ENCODE data around the gene MDFIC.

Gene MDFIC

GRCh38 chr7:114925434-114925833 lies 3.5 kb downstream of the MDFIC start:
- no peak for DNase-seq (ENCODE audit: low read depth in 1 of 2, low spot score in 1 of 2)

GRCh38 chr7:114928060-114928459 lies 6.2 kb downstream of the MDFIC start:
- DNase-seq (ENCODE audit: low read depth in 1 of 2, low spot score in 1 of 2) = no peak

DNA sequence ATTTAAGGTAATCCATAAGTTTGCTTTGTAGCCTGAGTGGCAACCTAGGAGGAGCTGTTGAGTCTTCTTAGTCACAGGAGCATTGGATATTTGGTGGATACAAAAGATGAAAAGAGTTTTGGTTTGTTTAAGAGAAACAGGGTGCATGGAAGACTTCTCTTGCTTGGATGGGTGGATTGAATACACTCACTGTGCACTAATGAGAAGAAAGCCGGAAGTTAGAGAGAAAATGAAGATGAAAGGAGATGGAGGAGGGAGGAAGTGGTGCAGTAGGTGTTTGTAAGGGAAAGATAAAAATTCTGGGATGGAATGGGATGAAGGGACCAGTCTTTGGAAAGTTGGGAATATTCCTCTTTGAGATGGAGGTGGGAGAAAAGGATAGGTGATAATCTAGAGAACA lies 7.7 kb downstream of the MDFIC start:
- DNase-seq (ENCODE audit: low read depth in 1 of 2, low spot score in 1 of 2) = no peak

DNA sequence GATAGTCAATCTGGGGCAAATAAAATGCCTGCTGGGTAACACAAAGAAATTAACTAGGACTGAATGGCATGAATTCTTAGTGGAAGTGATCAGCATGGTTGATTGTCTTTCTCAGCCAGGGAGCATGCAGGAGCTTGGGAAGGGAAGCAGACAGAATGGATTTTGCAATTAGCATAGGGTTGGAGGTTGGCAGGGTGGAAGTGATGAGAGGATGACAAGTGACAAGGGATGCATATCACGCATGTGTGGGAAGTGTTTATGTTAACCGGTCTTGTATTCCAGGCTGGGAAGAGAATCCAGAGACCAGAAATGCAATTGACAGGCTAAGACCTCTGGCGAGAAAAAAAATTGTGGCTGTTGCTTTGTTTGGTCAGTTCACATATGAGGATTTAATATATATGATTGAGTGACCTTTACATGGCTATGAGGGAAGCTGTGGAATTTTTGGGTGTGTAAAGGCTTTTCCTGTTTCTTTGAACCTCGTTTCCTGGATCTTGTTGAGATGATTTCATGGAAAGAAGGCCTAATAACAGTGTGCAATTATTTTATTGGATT lies 8.3 kb downstream of the MDFIC start:
- DNase-seq (ENCODE audit: low read depth in 1 of 2, low spot score in 1 of 2) = no peak

DNA sequence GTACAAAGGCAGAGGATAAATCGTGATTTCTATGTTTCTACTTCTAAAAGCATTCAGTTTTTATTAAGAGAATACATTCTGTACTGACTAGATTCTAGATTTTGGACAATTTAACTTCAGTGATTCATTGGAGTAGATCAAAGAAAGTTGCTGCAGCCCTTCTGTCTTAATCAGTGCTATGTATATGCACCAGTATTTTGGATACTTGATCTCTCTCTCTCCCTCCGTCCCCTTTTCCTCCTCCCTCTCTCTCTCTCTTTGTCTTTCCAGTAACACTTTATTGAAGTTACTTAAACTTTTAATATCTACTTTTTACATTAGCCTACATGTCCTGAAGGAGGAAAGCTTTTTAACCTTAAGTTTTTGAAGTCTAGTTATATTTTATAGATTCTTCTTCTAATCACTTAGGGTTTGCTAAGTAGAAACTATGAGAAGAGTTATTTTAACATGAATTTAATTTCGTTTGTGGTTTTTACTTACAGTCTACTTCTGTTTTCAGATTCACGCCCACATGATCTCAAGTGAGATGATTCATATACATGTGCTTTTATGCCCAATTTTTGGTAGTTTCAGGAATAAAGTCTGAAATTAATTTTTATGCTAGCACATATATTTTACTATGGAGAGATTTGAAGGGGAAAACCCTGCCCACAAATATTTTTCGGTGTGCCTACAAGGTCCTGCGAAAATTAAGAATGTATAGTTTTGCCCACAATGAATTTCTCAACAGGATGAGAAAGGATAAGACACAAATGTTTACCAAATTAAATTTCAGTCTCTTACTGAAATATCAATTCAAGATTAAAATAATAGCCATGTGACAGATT lies 9.1 kb downstream of the MDFIC start:
- no peak for DNase-seq (ENCODE audit: low read depth in 1 of 2, low spot score in 1 of 2)

GRCh38 chr7:114931656-114932011 lies 9.7 kb downstream of the MDFIC start:
- DNase-seq (ENCODE audit: low read depth in 1 of 2, low spot score in 1 of 2) = no peak

GRCh38 chr7:114932991-114933390 lies 11.1 kb downstream of the MDFIC start:
- DNase-seq (ENCODE audit: low read depth in 1 of 2, low spot score in 1 of 2) = no peak

DNA sequence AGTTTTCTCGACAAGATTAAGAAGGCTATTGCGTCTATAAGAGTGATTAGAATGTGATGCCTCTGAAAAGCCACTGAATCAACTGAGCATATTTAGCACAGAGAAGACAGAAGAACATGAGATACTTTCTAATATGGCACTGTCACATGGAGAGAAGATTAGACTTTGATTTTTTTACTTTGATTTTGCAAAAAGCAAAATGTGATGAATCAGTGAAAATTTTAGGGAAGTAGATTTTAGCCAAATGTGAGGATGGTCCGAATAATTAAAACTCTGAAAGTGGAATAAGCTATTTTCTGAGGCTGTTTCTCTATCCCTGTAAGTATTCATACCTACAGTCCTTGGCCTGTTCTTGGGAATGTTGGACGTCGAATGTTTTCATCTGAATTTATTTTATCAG lies 11.8 kb downstream of the MDFIC start:
- DNase-seq (ENCODE audit: low read depth in 1 of 2, low spot score in 1 of 2) = no peak

GRCh38 chr7:114934086-114934485 lies 12.2 kb downstream of the MDFIC start:
- no peak for DNase-seq (ENCODE audit: low read depth in 1 of 2, low spot score in 1 of 2)

DNA sequence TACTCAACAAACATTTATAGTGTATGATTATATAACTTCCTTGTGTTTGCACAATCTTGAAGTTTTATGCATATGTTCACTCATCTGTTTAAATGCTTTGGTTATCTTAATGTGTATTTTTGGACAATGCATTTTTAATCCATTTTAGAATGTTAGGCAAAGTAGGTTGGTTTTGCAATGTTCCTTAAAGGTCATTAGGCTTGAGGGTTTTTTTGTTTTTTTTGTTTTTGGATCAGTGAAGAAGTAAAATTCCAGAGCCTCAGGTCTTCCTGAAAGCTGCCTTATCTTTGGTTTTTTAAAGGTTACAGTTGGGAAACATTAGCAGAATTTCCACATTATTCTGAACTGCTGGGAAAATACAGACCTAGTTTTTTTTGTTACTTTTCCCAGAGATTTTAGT lies 12.8 kb downstream of the MDFIC start:
- DNase-seq (ENCODE audit: low read depth in 1 of 2, low spot score in 1 of 2) = no peak

DNA sequence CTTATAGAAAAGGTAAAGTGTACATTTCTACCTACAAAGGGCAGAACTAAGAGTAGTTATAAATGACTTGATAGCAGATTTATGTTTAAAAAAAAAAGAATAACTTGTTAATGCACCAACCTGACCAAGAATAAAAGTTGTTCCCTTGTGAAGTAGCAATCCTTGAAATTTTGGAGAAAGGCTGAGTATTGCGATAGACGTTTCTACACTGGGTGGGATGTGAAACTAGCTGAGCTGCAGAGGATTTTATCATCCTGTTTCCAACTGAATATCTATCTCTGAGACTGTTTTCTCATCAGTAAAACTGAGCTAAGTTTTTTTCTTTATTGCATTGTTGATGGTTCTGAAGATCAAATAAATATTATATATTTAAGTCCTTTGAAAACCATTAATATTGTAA lies 14.6 kb downstream of the MDFIC start:
- no peak for DNase-seq (ENCODE audit: low read depth in 1 of 2, low spot score in 1 of 2)

GRCh38 chr7:114937446-114937845 lies 15.6 kb downstream of the MDFIC start:
- DNase-seq (ENCODE audit: low read depth in 1 of 2, low spot score in 1 of 2) = no peak

- no peak for DNase-seq (ENCODE audit: low read depth in 1 of 2, low spot score in 1 of 2)
Observed at GRCh38 chr7:114938785-114939184, 16.9 kb downstream of the MDFIC start.

DNA sequence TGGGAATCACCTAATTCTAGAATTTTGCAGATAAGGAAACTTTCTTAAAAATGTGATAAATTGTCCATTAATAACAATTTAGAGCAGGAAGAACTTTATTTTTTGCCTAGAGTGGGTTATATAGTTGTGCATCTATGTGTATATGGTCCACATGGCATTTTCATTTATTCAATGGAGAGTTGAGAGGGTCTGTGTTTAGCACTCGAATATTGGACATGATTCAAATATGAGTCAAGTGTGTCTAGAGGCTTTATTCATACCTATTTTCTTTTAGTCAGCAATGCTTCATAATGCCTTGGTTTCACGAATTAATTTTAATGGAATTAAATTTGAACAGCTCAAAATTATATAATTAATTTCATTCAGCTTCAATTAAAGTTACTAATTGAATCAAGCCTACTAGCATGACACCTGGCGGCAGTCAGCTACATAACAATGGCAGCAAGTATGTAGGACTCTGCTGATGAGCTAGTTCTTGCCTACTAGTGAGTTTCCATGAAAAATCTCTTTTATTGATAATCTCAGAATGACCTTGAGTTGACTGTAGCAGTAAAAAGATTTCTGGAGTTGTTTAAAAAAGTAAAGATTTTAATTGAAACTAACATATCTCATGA lies 17.7 kb downstream of the MDFIC start:
- DNase-seq (ENCODE audit: low read depth in 1 of 2, low spot score in 1 of 2) = no peak

GRCh38 chr7:114940220-114940619 lies 18.3 kb downstream of the MDFIC start:
- DNase-seq (ENCODE audit: low read depth in 1 of 2, low spot score in 1 of 2) = no peak

GRCh38 chr7:114941692-114942091 lies 19.8 kb downstream of the MDFIC start:
- DNase-seq (ENCODE audit: low read depth in 1 of 2, low spot score in 1 of 2) = no peak

- no peak for DNase-seq (ENCODE audit: low read depth in 1 of 2, low spot score in 1 of 2)
Observed at GRCh38 chr7:114942446-114943175, 20.7 kb downstream of the MDFIC start.

- DNase-seq (ENCODE audit: low read depth in 1 of 2, low spot score in 1 of 2) = no peak
Observed at GRCh38 chr7:114943530-114943929, 21.6 kb downstream of the MDFIC start.

DNA sequence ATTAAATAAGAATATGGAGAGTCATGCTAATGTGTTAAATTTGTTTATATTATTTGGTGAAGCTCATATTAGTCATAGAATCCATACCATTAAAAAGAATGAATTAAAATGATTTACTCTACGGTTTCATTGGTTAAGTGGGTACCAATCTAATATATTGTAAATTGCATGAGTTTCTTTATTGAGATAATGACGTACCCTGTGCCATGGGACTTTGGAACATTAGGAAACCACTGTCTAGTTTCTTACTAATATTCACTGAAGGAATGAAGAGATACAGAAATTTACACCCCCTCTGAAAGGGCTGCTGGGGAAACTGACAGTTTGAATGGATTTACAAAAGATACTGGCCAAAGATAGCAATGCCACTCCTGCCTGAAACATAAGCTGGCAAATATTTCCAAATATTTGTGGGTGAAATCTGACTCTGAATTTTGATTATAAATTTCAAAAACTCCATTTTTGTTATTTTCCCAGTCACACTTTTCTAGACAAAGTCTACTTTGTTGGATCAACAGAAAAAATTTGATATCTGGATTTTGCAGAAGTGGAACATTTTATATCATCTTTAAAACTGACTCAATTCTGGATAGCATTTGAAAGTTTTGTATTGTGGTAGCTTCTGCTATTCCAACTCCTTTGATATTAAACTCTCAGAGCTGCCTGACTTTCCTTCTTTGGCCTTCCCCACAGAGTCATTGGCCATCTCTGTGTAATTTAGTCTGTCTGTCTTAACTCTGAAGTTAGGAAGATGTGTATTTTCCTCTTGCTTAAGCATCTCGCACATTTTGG lies 22.3 kb downstream of the MDFIC start:
- DNase-seq (ENCODE audit: low read depth in 1 of 2, low spot score in 1 of 2) = no peak

DNA sequence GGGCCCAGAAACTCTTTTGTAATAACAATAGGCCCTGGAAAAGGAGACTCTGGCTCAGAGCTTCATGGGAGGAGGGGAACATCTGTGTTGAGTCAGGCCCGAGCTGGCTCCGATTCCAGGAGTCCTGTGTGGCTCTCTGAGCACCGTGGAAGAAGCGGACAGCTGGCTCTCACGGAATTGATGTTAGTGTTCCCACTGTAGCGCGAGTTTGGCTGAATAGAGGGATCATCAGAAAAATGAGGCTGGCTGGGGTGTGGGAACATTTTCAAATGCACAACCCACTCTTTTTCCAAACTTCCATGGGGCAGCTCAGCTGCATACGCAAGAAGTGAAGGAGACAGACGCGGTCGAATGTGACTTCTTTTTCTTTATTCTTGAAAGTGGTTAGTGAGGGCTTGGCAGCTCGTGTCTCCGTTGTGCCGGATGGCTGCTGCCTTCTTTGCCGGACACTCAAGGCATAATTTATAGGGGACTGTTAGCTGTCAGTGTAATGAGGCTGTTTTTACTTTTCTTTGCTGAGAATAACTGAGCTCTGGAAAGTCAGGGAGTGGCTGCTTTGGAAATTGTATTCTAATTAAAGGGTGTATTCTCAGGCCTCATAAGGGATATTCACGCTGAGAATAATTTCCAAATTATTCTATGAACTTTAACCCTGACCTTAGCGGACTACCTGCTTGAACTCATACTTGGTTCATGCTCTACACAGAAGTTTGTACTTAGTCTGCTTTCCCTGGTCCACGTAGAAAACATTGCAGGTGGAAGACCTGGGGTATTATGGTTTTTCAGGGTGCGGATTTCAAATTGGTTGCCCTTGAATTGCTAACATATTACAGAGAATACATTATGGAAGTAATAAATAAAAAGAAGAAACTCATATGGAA lies 23.1 kb downstream of the MDFIC start:
- no peak for DNase-seq (ENCODE audit: low read depth in 1 of 2, low spot score in 1 of 2)

Measured in stimulated activated CD4-positive, alpha-beta T cell treated with anti-CD3 and anti-CD28 coated beads, Interleukin-15, amount 100 ng/mL, for 1 hour (primary cell).